HG03064 (cell line): ENCODE measurements around the gene BTBD16.

Source experiments
- ATAC-seq: cut with Tn5 transposase; IDR thresholded peaks from one replicate; pipeline ENCODE4 v1.9.1; 2021; ENCODE audit warnings: low read depth; ENCODE audit not compliant: unreplicated experiment

BTBD16 gene

DNA sequence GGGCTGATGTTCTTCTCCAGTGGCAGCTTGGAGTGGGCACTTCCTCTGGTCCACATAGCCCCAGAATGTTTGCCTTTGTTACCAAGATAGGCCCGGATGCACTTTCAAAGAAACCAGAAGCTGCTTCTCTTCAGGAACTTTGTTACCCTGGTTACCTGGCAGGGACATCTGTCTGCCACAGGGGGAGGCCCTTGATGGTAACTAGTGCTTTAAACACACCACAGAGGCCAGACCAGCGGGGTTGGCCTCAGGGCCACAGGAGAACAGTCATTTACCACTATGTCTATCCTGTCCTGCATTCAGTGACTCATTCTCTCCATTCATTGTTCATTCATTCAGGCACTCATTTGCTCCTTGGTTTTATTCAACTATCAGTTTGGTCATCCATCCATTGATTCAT is 91.5 kb downstream of the BTBD16 start:
- ATAC-seq, result no peak

DNA sequence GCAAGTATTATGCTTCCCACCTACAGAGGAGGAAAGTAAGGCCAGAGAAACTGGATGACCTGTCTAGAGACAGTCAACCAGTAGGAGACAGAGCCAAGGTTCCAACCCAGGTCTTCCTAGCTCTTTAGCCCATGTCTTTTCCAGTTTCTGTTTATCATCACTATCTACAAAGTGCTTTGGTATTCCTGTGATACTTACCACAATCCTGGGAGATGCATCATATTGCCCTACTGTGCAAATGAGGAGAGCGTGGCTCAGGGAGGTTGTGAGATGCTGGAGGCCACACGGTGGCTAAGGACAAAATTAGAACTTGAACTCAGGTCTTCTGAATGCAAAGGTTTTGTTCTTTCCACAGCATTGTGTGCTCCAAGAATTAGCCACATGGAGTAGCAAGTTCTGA is 92.2 kb downstream of the BTBD16 start:
- ATAC-seq, result no peak

DNA sequence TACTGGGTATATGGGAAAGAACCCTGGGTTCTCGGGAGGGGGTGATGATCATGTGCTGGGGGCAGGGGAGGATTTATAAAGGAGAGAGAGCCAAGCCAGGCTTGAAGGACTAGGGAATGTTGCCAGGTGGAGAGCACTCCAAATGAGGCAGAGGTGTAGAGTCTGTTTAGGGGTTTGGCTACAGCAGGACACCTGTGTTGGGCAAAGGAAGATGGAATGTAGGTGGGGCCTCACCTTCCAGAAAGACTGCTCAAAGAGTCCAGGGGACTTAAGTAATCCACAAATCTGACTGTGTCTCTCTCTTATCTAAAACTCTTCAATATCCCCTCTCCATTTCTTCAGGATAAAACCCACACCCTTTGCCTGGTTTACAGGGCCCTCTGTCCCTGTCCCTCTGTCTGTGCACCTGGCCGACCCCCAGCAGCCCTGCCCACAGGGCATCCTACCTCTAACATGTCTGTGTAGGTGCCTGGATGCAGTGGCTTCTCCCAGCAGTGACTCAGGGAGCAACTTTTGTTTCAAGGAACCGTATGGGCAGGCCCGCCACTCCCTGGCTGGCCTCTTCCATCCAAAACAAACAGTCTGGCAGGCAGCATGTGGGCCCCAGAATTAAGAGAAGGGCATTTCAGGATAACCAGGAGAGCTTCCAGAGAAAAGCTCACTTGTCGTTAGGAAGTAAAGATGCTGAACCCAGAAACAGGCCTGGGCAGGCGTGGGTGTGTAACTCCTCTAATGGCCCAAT is 92.8 kb downstream of the BTBD16 start:
- ATAC-seq, result no peak

DNA sequence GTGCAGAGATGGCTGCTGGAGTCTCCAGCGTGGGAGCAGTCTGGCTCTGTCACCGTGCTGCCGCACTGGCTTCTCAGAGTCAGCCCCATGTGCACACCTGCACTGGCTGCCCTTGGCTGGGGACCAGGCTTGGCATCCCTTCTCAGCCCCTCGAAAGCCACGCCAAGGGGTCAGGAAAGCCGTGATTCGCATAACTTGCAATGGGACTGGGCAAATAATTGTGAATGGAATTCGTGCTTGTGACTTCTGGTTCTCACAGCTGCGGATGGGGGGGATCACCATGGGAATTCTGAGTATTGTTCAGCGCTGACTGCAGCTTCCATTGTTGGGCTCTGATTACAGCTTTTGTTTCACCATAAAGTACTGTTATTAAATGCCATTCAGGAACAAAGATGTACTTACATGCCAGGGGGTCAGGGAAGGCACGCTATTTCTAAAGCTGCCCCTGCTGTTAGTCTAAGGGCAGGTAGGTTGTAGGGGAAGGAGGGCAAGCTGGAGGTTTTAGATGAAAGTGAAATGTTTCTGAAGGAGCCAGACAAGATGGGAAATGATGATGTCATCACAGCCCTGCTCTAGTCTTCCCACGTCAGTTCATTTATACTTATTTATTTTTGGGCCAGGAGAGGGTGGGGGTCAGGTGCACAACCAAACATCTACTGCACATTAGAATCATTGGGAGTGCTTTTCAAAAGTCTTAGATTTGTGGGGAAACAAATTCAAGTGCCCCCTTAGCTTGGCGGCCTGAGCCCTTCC is 97.6 kb downstream of the BTBD16 start:
- no peak for ATAC-seq

DNA sequence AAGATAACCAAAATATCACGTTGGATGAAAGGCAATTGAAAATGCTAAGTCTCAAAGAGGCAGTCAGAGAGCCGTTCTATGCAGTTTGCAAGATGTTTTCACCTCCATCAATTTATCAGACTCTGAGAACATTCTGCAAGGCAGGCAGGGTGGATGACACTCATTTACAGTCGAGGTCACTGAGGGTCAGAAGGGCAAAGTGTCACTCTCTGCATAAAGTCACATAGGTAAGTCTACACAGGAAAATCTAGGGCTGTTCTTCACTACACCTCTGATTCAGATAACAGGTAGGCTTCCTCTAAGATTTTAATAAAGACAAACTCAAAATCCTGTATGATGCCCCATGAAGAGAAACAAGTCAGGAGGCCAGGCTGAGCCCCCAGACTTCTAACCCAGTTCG is 102.0 kb downstream of the BTBD16 start:
- no peak for ATAC-seq

DNA sequence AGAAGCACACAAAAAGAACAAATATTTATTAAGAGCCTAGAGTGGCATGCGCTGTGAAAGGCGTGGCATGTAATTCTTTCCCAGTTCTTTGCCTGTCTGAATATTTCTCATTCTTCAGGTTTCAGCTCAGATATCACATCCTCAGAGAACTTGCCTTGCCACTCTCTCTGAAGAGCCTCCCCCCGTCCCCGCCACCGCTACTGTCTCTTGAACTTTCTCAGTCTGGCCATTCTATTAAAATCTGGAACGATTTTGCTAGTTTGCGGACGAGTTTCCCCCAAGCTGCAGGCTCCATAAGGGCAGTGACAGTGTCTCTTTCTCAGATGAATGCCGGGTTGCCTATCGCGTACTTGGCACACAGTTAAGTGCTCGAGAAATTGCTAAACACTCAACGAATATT is 102.6 kb downstream of the BTBD16 start:
- no peak for ATAC-seq

DNA sequence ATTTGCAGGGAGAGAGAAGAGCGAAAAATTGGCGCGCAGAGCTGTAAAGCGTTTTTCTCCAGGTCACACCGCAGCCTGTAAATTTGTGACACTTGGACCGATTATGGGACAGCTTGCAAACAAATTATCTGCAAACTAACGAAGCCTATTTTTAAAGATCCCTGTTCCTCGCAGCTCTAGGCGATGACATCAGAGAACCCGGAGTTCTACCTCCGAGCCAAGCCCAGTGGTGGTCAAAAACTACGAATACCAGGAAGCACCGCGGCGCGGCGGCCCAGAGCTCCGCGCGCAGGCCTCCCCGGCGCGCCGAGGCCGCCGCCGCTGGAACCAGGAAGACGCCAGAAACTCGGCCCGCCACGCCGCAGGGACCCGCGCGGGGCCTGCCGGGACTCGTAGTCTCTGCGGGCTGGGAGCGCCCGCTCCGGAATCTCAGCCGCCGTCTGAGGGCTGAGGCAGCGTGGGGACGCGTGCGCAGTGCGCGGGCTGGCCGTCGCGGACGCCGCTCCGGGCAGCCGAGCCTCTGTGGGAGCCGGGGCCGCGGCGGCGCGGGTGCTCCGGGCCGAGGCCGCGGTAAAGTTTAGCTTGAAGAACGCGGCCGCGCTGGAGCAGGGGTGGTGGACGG is 103.3 kb downstream of the BTBD16 start, which contains the start of gene PLEKHA1:
PLEKHA1 (plus strand) TSS at position 472 of the 622 bp plus-strand sequence. CDS start 18,493 bp downstream, outside the sequence.
- peak; percentile 79 for ATAC-seq

DNA sequence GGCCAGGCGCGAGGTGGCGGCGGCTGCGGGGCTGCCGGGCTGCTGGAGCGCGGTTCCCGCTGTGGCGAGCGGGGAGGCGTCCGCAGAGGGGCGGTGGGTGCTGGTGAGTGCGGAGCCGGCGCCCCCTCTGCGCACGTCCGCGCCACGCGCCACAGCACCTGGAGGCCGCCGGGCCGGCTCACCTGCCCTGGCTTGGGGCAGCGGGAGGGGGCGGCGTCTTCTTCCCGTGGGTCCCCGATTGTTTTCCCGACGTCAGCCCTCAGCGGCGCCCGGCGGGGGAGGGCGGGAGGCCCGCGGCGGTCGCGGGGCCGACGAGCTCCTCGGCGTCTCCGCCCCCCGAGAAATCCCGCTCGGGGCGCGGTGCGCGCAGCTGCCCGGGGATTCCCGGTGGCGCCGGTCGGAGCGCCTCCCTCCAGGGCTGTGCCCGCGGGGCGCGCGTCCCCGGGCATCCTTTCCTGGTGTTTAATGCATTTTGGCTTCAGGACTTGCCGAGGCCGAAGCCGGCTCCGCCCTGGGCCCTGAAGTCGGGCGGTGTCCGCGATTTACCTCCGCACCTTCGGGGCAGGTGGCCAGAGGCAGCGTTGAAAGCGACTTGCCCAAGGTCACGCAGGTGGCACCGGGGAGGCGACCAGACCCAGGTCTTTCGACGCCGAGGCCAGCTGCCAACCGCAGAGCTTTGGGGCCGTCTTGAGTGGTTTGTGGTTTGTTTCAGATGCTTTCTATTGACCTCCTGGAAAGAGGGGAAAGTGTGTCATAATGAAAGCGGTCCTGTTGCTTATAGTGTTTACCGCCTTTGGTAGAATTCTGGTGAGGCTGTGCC is 104.0 kb downstream of the BTBD16 start:
- ATAC-seq, result peak; percentile 49

DNA sequence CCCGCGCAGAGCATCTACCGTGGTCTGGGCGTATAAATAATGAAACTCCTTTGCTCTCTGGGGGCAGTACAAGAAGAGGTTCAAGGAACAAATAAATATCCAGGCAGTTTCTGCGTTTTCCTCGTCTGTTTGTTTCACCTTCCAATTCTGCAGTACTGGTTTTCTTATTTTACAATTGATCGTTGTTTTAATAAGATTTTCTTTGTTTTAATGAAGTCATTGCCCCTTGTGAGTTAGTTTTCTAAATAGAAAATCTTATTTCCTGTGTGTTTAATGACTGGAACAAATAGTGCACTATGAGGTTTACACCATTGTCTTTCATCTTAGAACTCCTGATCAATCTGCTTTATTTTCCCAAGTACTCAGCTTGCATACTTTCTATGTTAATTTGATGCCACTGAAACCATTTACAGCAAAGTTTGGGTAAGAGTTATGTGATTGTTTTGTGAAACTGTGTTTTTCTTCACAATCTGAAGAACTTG is 104.6 kb downstream of the BTBD16 start:
- ATAC-seq, result no peak

DNA sequence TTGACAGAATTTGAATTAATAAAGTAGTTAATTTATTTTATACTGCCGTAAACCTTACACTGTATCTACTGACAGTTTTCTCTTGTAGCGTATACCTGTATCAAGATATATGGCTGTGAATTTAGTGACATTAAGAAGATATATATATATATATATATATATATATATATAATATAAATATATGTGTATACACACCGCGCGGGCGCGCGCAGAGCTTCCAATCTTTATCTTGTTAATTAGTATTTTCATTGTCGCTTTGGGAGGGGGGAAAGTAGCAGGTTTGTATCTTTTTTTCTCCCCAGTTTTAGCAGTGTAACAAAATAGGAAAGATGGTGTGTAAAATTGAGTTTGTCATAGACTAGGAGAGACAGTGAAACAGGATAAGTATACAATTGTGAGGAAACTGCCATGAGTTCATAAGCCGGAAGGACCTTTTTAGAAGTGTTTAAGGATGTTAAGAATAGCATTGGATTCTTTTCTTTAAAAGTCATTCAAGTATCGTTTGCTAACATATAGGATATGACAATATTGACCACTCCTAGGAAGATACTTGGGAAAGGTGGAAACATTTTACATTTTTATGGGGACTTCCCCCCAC is 105.4 kb downstream of the BTBD16 start:
- ATAC-seq, result no peak

DNA sequence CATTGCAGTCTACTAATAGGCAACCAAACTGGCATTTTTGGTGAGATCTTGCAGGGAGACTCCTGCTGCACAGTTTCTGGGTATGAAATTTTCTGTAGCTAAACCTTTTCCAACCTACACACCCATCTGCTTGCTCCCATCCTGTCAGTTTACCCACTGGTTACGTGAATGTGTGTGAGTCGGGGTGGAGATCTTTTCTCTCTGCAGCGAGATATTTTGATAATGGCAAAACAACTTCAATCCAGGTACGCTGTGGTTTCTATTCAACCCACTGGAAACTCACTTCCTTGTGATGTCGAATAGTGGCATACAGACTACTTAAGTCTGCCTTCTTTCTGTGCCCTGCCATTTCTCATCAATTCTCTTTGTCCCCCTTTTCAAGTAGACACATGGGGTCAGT is 107.9 kb downstream of the BTBD16 start:
- no peak for ATAC-seq

DNA sequence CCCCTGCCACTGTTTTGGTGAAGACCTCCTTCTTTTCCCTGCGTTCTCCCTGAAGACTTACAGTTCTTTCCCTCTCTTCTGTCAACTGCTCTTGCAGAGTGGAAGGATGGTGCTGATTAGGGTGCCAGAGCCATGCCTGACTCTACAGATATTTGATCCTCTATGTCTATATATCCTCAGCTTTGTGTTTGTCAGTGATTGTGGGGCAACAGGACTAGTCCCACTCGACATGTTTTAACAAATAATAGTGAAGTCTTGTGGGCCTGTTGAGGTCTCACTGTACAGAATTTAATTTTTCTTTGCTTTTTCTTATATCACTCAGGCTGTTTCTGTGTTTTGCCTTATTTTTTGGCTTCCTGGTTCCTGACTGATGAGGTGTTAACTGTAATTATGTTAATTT is 108.4 kb downstream of the BTBD16 start:
- ATAC-seq, result no peak

DNA sequence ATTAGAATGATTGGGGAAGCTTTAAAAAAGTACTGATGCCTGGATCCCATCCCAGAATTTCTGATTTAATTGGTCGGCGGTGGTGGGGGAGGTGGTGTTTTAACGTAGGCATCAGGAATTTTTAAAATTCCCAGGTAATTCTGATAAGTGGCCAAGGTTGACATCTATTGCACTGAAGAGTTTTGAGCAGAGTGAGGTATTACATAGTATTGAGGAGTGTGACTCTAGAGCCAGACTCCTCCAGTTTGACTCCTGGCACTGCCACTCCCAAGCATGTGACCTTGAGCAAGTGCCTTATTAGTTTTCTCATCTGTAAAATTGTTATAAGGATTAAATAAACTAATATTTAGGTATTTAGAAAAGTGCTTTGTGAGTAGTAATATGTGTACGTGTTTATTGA is 109.6 kb downstream of the BTBD16 start:
- no peak for ATAC-seq

DNA sequence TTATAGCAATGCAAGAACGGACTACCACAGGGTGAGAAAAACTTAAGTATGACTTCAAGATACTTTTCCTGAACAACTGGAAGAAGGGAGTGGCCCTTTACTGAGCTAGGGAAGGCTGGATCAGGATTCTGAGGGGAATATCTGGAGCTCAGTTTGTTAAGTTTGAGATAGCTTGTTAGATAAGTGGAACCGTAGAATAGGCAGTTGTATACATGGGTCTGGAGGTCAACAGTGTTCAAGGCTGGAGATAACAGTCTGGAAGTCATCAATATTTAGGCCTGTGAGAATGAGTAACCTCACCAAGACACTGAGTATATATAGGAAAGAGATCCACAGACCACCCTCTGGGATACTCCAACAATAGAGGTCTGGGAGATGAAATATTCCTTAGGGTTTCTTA is 110.6 kb downstream of the BTBD16 start:
- ATAC-seq, result no peak

DNA sequence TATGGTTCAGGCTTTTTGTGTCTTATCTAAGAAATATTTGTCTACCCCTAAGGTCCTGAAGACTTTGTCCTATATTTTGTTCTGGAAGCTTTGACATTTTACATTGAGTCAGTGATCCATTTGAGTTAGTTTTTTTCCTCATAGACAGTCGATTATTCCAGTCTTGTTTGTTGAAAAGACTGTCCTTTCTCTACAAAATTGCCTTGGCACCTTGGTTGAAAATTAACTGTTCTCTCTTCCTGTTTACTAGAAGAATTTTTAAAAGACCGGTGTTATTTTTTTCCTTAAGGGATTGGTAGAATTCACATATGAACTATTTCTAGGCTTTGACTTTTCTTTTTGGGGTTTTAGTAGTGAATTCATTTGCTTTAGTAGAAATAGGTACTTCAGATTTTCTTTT is 115.4 kb downstream of the BTBD16 start:
- ATAC-seq, result no peak

DNA sequence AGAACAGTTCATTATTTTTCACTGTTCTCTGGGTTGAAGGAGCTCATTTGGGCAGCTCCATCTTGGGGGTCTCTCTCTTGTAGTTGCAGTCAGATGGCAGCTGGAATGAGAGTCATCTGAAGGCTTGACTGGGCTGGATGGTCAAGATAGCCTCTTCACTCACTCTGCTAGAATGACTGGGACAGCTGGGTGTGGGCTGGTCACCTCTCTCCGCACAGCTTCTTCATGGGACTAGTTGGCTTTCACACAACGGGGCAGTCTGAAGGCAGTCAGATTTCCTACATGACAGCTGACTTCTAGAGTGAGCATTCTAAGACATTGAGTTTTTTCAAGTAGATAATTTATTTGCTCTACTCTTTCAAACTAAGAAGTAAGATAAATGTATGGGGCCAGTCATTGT is 116.5 kb downstream of the BTBD16 start:
- ATAC-seq, result no peak
